Fibroblast of pulmonary artery (primary cell): ENCODE results near the gene KRT85.

ENCODE experiments used
- DNase-seq: peaks from one replicate; pipeline ENCODE4 v3.0.0-alpha.2; 2010; ENCODE audit warnings: low read depth
- H3K4me3 ChIP-seq: replicated peaks from 2 replicates; pipeline ENCODE4 v1.5.1; 2011; ENCODE audit warnings: low read depth, mild to moderate bottlenecking, control low read depth, low read length, moderate library complexity
- TF ChIP-seq, protein P1 (sequence below): IDR thresholded peaks from 2 replicates; pipeline ENCODE4 v1.5.1; 2011; ENCODE audit warnings: mild to moderate bottlenecking, control low read depth, low read length, inconsistent platforms; ENCODE audit errors: missing control alignments

KRT85 gene

DNA sequence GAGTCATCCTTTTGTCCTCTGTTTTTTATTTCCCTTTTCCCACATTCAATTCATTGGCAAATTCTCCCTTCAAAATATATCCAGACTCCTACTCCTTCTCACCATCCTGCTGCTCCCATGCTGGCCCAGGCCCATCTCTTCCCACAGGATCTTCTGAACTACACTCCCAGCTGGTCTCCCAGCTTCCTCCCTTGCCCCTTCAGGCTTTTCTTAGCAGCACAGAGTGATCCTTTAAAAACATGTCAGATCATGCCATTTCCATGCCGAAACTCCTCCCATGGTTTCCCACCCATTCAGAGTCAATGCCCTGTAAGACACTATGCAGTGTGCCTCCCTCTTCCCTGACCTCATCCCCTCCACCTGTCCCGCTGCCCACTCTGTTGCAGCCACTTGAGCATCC, 20.6 kb upstream of the KRT85 start:
- H3K4me3 ChIP-seq, result no peak overlapping the region
- TF ChIP-seq, protein P1, sequence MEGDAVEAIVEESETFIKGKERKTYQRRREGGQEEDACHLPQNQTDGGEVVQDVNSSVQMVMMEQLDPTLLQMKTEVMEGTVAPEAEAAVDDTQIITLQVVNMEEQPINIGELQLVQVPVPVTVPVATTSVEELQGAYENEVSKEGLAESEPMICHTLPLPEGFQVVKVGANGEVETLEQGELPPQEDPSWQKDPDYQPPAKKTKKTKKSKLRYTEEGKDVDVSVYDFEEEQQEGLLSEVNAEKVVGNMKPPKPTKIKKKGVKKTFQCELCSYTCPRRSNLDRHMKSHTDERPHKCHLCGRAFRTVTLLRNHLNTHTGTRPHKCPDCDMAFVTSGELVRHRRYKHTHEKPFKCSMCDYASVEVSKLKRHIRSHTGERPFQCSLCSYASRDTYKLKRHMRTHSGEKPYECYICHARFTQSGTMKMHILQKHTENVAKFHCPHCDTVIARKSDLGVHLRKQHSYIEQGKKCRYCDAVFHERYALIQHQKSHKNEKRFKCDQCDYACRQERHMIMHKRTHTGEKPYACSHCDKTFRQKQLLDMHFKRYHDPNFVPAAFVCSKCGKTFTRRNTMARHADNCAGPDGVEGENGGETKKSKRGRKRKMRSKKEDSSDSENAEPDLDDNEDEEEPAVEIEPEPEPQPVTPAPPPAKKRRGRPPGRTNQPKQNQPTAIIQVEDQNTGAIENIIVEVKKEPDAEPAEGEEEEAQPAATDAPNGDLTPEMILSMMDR, result no peak
- DNase-seq, result no peak

DNA sequence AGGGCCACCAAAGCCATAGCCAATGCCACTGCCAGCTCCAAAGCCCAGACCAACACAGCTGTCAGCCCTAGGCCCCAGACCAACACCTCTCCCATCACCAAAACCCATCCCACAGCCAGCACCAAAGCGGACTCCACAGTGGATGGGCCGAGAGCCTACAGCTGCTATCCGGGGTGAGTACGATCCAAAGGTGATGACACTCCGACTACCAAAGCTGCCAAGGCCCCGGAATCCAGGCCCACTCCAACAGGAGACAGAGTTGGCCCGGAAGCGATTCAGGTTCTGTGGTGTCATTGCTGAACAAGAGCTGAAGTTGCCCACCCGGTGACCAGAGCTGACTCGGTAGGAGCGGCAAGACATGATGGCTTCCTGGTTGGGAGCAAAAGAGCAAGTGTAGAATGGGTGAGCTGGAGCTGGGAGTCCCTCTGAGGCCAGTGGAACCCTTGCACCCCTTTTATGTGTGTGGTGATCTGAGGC, 18.0 kb upstream of the KRT85 start, which contains the start of gene KRT84:
Gene KRT84 (minus strand): TSS at position 427 of the 477 bp plus-strand sequence. CDS start 67 bp downstream, at position 360.
- no peak for DNase-seq
- TF ChIP-seq, protein P1, result no peak
- no peak within 1 kb of the TSS for H3K4me3 ChIP-seq

DNA sequence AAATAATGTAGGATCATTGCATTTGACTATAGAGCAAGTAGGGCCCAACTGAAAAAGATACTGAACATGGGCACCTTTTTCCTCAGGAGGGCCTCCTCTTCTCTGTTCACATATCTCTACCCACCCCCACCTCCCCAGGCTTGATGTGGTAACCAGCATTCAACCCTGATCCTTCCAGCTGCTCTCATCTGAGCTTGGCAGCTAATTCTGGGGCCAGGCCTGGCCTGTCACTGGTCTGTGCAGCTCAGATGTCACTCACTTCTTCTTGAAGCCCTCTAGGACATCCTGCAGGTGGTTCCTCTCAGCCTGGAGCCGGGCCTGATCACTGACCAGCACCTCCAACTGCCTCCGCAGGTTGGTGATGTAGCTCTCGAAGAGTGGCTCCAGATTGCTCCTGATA, 16.1 kb upstream of the KRT85 start:
- no peak for DNase-seq
- H3K4me3 ChIP-seq, result no peak overlapping the region
- TF ChIP-seq, protein P1, result no peak

DNA sequence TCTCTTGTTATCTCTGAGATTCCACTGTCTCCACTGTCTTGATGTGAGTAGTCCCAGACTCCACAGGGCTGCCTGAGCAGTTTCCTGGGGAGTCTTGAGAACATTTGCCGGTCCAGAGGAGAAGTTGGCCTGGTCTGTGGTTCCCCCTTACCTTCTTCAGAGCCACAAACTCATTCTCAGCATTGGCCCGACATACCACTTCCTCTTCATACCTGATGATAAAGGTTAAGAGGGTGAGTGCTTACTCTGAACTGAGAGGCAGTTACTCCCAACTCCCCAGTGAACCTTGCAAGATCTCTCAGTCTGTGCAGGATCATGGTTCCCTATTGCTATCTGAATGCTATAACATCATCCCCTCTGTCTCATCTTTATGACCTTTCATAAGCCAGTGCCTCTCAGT, 15.6 kb upstream of the KRT85 start:
- no peak for DNase-seq
- H3K4me3 ChIP-seq, result no peak overlapping the region

DNA sequence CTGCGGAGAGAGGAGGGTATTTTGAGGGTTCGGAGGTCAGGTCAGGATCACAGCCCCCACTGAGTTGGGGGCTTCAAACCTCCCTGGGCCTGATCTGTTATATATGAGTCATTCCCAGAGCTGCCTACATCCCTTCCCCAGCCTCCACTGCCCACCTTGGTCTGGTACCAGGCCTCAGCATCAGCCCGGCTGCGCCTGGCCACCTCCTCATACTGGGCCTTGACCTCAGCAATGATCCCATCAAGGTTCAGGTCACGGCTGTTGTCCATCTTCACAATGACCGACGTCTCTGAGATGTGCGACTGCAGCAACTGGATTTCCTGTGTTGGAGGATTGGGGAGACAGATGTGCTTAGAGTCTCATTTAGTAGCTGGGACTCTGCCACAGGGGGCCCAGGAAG, 13.9 kb upstream of the KRT85 start:
- DNase-seq, result no peak
- no peak overlapping the region for H3K4me3 ChIP-seq
- TF ChIP-seq, protein P1, result no peak

More for the DNA sequence above, 15.6 kb upstream of the KRT85 start:
- TF ChIP-seq, protein P1, result no peak

DNA sequence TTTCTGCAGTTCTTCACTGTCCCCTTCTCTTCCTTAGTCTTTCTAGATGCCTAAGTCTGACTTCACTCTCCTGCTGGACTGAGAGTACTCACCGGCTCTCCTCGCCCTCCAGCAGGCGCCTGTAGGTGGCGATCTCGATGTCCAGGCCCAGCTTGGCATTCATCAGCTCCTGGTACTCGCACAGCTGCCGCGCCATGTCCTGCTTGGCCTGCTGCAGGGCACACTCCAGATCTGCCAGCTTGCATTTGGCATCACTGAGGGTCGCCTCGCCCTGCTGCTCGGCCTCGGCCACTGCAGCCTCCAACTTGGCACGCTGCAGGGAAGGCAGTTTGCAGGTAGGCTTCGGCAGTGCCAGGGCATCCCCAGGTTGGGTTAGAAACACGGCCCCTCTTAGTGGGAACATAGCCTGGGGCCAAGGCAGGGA, 13.0 kb upstream of the KRT85 start:
- peak; percentile 50 for DNase-seq
- TF ChIP-seq, protein P1, result peak; percentile 70
- no peak overlapping the region for H3K4me3 ChIP-seq

DNA sequence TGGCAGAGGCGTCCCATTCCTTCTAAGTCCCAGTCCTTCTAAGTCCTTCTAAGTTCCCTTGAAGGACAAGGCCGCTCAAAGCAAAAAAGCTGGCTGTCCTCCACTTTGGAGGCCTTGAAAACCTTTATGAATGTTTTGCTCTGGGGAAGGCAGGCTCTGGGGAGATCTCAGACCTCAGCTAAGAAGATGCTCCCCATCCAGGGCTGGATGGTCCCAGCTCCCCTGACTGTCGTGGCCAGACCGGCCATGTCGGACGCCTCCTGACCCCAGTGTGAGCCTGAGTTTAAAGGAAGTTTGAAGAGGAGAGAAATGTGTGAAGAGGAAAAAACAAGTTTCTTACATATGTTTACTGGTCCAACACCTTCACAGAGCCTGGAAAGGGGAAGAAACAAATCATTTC, 12.3 kb upstream of the KRT85 start:
- DNase-seq, result no peak
- H3K4me3 ChIP-seq, result no peak overlapping the region
- TF ChIP-seq, protein P1, result no peak
